ENCODE results near the gene USP5.
A peak's percentile ranks its signal among the peaks of the same experiment; 100 is the strongest.

The USP5 gene

GRCh38 chr12:6826125-6826733 lies 25.7 kb upstream of the USP5 start:
- DNase-seq (ENCODE audit: low spot score) = no peak

- DNase-seq (ENCODE audit: low spot score) = no peak
Measured at GRCh38 chr12:6826734-6827436, 25.1 kb upstream of the USP5 start.

GRCh38 chr12:6827437-6827911 lies 24.5 kb upstream of the USP5 start:
- peak; percentile 92 for DNase-seq (ENCODE audit: low spot score)

GRCh38 chr12:6827982-6828780 lies 23.8 kb upstream of the USP5 start, which contains the start of gene P3H3:
TSS of gene P3H3 (plus strand) at chr12:6828407. CDS start at chr12:6828441, 34 bp downstream.
- DNase-seq (ENCODE audit: low spot score) = peak; percentile 71

DNA sequence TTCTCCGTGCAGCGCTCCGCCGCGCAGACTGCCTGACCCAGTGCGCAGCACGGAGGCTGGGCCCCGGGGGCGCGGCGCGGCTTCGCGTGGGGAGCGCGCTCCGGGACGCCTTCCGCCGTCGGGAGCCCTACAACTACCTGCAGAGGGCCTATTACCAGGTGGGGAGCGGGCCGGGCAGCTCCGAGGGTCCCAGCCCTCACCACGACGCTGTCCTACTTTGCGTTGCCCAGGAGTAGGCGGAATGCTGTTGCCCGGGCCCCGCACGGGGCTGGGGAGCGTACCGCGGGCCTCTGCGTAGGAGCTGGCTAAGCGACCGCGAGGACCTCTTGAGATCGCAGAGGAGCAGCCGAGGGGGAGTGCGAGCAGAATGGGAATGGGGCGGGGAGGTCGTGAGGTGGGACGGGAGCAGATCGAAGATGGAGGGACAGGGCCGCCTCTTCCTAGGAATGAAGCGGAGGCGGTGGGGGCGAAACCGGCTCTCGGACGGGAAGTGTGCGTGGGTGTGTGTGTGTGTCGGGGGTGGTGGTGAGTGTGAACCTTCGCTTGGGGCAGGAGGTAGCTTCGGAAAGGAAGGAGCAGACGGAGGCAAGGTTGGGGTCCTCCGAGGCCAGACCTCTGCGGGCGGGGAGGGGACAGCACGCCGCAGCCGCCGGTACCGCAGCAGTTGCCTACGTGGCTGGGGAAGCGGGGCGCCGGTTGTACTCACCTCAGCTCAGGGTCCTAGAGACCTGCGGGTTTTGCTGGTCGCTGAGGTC lies 23.0 kb upstream of the USP5 start:
- DNase-seq (ENCODE audit: low spot score) = peak; percentile 76

GRCh38 chr12:6829536-6830220 lies 22.3 kb upstream of the USP5 start:
- DNase-seq (ENCODE audit: low spot score) = peak; percentile 80

- no peak for DNase-seq (ENCODE audit: low spot score)
Measured at GRCh38 chr12:6830286-6830890, 21.6 kb upstream of the USP5 start.

GRCh38 chr12:6830999-6831398 lies 21.0 kb upstream of the USP5 start:
- no peak for DNase-seq (ENCODE audit: low spot score)

DNA sequence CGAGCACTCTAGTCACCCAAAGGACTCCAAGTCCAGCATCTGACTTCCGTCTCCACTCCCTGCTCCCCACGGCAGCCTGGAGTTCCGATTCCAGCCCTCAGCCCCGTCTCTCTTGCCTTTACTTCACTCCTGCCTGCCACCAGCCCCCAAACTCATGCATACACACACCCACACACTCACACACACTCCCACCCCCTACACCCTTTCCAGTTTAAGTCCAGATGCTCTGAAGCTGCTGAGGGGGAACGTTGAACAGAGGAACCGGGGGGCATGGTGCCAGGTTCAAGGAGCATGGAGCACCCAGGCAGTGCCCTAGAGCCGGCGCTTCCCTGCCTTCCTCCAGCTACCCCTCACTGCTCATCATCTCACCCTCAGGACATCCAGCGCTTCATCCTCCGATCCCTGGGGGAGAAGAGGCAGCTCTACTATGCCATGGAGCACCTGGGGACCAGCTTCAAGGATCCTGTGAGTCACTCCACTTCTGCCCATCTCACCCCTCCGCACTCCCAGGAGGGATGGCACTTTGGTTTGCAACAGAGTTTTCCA lies 20.4 kb upstream of the USP5 start:
- no peak for DNase-seq (ENCODE audit: low spot score)

DNA sequence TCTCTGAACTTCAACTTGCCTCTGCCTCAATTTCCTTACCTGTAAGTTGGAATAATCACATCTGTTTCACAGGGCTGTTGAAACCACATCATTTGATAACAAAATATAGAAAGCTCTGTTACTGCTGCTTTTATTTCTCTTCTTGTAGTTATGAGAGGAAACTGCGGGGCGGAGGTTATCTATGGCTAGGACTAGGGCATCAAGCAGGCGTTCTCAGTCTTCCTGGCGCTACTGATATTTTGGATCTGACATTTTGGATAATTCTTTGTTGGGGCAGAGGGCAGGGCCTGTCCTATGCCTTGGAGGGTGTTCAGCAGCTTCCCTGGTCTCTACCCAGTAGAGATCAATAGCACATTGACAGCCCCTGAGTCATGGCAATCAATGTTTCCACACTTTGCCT lies 19.8 kb upstream of the USP5 start:
- no peak for DNase-seq (ENCODE audit: low spot score)

DNA sequence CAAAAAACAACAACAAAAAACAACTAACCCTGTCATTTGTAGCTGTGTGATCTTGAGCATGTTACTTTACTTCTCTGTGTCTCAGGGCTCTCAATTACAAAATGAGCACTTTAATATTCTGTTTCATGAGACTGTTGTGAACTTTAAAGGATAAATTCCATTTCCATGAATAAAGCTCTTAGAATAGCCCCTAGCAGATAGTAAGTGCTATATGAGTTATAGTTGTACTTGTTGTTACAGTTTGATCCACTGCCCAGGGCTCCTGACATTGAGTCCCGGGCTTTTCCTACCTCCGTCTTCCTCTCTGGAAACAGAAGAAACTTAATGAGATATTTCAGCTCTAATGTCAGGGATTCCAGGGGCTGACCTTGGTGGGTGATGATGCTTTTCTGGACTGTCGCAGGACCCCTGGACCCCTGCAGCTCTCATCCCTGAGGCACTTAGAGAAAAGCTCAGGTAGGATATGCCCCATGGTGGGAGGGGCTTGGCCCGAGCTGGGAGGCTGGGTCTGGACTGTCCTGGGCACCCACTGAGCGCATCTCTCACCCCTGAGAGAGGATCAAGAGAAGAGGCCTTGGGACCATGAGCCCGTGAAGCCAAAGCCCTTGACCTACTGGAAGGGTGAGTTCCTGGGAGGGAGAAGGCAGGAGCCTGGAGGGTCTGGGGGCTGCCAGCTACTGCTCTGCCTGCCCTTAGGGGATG lies 18.6 kb upstream of the USP5 start:
- DNase-seq (ENCODE audit: low spot score) = no peak

DNA sequence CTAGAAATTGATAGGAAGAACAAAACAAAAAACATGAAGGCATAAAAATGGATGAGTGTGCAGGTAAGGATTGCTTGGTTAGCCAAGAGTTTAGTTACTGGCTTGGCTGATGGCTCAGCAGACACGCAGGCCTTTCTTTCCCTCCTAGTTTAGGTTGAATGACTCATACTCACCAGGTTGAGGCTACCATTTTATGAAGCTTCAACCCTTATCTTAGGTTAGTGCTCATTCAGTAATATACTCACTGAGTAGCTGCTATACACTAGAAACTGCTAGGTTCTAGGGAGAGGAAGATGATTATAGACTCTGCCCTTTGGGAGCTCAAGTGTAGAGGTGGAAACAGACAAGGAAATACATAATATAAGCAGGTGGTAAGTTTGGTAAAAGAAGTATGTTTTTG lies 17.7 kb upstream of the USP5 start:
- DNase-seq (ENCODE audit: low spot score) = no peak

GRCh38 chr12:6834873-6835272 lies 17.1 kb upstream of the USP5 start:
- no peak for DNase-seq (ENCODE audit: low spot score)

GRCh38 chr12:6836851-6837250 lies 15.1 kb upstream of the USP5 start:
- no peak for DNase-seq (ENCODE audit: low spot score)

DNA sequence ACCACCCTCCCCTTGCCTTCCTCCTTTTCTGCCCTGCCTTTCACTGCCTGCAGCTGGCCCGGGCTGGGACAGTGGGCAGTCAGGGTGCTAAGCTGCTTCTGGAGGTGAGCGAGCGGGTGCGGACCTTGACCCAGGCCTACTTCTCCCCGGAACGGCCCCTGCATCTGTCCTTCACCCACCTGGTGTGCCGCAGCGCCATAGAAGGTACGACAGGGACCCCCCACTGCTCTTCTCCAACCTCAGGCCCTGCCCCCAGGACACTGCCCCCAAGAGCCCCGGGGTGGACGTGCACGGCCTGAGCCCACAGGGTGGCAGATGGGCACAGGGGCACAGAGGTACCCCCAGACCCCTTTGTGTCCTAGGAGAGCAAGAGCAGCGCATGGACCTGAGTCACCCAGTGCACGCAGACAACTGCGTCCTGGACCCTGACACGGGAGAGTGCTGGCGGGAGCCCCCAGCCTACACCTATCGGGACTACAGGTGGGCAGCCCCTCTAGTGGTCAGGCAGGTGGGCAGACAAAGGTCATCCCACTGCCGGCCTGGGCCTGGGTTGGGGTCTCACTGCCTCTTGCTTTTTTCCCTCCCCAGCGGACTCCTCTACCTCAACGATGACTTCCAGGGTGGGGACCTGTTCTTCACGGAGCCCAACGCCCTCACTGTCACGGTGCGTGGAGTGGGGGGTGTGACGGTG lies 14.4 kb upstream of the USP5 start:
- no peak for DNase-seq (ENCODE audit: low spot score)

DNA sequence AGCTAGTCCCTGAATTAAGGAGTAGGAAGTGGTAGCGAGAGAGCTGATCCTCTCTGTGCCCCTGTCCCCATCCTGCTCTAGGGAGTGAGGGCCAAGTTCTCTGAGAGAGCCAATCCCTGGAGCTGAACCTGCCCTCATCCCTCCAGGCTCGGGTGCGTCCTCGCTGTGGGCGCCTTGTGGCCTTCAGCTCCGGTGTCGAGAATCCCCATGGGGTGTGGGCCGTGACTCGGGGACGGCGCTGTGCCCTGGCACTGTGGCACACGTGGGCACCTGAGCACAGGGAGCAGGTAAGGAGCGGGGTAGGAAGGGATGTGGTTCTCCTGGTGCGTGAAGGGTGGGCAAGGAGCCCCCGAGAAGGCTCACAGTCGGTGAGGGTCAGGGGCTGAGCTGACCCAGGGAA lies 13.1 kb upstream of the USP5 start:
- DNase-seq (ENCODE audit: low spot score) = no peak

- DNase-seq (ENCODE audit: low spot score) = no peak
Measured at GRCh38 chr12:6839482-6840201, 12.3 kb upstream of the USP5 start.

GRCh38 chr12:6840330-6840729 lies 11.6 kb upstream of the USP5 start:
- no peak for DNase-seq (ENCODE audit: low spot score)
